Stimulated activated CD8-positive, alpha-beta memory T cell treated with anti-CD3 and anti-CD28 coated beads, Interleukin-2, amount 100 ng/mL, for 48 hours (primary cell): ENCODE data around the gene ATP23.
A peak's percentile ranks its signal among the peaks of the same experiment; 100 is the strongest.

Experiments
- DNase-seq, 2 donors: peaks; one replicate each; pipeline ENCODE4 v3.0.0-alpha.2; 2020; ENCODE audit warnings: low read depth in 2 of 2

The ATP23 gene

DNA sequence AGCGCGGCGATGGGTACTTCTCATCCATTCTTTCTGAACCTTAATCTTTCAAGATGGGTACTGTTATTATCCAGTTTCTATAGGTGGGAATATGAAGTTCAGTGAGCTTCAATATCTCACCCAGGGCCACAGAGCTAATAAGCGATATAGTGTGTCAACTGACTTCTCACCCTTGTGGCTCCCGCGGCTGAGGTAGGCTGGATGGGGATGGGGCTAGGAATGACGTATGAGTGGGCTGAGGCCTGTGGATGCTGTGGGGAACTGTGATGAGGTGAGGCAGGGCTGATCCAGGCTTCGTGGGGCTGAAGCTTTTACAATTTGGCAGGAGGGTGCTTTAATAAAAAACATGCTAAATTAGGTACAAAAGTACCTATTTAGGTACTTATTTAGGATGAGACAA lies 32.9 kb upstream of the ATP23 start:
- DNase-seq: no peak

DNA sequence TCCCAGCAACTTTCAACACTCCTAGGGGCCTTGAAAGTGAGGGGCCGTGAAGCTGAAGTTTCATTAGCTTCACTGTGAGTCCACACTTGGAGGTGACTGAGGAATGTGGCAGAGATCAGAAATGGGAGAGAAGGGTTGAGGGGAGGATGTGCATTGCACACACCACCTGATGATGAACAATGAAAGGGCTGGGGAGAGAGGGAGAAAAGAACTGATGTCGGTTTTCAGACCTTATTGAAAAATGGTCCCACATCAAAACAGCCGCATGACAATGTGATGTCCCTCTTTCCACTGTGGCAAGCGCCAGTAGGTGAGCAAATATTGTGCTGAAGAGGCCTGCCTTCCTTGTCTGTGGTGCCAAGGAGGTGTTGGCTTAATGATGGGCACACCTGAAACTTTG lies 32.3 kb upstream of the ATP23 start:
- DNase-seq: no peak

DNA sequence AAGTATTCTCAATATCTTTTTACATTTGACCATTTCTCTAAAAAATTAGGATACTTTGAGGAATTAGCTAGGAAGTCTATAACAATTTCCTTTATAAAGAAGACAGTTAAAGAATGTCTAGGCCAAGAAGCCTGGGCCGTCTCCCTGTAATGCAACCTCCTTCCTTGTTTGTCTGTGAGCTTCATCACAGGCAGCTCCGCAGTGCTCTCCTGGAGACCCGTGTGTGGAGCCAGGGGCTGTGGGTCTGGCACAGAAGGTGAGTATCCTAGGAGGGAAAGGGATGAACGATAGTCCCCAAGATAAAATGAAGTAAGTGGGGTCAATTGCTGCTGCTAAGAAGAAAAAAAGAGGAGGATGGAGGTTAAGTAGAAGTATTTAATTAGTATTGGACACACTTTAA lies 31.8 kb upstream of the ATP23 start:
- DNase-seq: no peak

DNA sequence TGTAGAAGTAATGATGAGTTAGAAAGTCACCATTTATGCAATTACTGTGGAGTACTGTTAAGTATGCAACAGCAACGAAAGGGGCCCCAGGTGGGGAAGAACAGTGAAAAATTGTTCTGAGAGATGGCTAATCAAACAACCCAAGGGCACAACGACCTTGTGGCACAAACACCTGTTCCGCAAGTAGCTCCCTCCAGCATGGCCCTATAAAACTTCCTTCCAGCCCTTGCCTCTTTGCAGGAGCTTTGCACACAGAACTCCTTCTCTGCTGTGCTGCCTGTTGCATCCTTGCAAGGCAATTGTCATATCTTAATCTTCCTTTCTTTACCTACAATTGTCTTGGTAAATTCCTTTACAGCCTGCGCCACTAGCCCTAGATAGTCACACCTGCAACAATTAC lies 23.2 kb upstream of the ATP23 start:
- no peak for DNase-seq

- DNase-seq: no peak
These were observed 14.3 kb upstream of the ATP23 start for GRCh38 chr12:57927086-57927485.

DNA sequence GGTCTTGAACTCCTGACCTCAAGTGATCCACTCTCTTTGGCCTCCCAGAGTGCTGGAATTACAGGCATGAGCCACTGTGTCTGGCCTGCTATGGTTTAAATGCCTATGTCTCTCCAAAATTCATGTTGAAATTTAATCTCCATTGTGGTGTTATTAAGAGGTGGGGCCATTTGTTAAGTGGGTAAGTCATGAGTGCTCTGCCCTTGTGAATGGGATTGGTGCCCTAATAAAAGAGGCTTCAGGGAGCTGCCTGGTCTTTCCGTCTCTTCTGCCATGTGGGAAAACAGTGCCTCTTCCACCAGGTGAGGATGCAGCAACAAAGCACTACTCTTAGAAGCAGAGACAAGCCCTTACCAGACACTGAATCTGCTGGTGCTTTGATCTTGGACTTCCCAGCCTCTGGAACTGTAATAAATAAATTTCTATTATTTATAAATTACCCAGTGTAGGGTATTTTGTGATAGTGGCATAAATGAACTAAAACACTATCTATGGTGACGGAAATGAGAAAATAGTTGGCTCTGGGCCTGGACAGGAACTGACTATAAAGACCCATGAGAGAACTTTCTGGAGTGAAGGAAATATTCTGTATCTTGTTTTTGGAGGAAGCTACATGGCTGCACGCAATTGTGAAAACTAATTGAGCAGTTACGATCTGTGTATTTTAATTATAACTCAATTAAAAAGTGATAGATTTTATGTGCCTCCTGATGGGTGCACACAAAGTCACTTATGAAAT lies 12.1 kb upstream of the ATP23 start:
- DNase-seq: no peak

- no peak for DNase-seq
These were observed 6.5 kb upstream of the ATP23 start for GRCh38 chr12:57934819-57935218.

- no peak for DNase-seq
These were observed 6.0 kb upstream of the ATP23 start for GRCh38 chr12:57935331-57935730.

GRCh38 chr12:57935839-57936512 lies 5.4 kb upstream of the ATP23 start:
- DNase-seq: peak; percentile 80 to 87

GRCh38 chr12:57936513-57936883 lies 4.9 kb upstream of the ATP23 start:
- no peak for DNase-seq

- DNase-seq: no peak
These were observed 2.1 kb upstream of the ATP23 start for GRCh38 chr12:57939291-57939690.

DNA sequence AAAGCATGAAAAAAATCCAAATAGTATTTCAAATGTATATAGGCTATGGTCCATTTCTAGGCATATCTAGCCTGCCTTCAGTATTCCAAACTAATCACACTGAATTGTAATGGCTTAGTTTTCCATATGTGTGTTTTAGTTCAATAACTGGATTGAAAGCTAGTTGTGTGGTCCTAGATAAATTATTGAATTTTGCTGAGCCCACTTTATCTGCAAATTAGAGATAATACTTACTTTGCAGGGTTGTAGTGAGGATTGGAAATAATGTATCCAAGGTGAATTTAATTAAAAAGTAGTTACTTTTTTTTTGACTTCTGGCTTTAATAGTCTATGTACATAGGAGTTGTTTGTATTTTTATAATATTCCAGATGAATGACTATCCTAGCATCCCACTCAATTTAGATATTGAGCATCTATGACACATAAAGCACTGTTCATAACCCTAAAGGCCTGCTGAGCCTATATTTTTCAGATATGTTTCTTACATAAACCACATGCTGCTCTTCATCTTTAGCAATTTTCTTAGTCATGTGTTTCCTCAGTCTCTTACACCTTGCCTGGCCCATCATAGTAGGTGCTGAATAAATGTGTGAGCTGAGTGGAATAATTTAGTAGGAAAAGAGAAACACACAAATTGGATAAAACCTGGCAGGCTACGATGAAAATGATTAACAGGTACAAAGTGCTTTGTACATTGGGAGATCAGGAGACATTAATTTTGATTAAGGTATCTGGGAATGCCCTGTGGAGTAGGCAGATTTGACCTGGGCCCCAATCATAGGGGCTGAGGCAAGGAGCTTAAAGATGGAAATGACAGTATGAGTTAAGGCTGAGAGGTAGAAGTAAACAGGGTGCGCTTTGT lies 1.1 kb upstream of the ATP23 start:
- DNase-seq: no peak

GRCh38 chr12:57940915-57941164 lies 527 bp upstream of the ATP23 start:
- no peak for DNase-seq

DNA sequence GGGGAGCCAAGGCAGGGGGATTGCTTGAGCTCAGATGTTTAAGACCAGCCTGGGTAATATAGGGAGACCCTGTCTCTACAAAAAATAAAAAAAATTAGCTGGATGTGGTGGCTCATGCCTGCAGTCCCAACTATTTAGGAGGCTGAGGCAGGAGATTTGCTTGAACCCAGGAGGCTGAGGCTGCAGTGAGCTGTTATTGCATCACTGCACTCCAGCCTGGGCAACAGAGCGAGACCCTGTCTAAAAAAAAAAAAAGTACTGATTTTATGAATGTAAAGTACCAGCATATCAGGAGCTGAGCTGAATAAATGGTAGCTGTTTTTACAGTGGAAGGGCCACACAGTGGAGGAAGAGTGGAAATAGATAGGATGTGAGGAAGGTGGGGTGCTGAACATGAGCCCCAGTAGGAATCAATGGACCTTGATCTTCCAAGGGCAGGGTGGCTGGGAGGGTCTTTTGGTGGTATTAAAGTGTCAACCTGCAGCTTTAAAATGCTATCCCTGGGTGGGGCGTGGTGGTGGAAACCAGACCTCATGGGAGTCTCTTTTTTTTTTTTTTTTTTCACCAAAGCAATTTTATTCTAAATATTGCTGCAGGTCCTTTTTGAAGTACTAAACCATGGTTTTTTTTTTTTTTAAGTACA lies 2.2 kb downstream of the ATP23 start:
- no peak for DNase-seq

GRCh38 chr12:57944313-57945023 lies 3.1 kb downstream of the ATP23 start:
- DNase-seq: no peak

DNA sequence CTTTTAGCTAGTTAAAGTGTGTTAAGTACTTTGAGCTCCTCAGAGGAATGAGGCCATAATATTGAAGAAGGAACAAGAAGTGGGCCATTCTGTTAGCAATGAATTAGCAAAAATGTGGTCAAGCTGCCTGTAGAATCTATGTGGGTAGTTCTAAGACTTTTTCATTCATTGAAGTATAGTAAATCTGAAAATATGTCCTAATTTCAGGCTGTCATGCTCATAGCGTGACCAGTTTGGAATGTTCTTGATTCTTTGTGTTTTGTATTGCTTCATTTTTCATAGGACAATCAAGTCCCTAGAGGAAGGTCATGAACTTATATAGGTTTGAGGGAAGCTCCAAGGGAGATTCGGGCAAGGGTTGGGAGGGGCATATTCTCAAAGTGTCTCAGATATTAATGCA lies 11.4 kb downstream of the ATP23 start:
- DNase-seq: no peak

DNA sequence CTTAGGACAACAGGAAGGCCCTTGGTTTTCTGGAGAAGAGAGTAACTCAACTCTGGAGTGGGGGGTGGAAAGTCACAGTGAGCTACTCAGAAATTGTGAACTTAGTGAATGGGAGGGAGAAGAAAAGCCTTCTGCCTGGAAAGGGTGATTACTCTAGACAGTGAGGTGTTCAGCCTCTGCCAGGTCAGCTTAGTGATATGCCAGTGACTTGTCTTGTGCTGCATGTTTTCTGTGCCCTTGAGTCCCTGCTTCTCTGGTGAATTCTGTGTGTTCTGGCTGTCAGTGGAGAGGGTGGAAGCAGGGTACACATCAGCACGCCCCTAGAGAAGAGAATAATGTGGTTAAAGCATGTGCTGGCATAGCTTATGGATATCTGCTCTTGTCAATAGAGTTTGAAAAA lies 13.4 kb downstream of the ATP23 start:
- DNase-seq: no peak

GRCh38 chr12:57958061-57958657 lies 16.8 kb downstream of the ATP23 start:
- DNase-seq: no peak

GRCh38 chr12:57964421-57964820 lies 23.1 kb downstream of the ATP23 start:
- DNase-seq: no peak

DNA sequence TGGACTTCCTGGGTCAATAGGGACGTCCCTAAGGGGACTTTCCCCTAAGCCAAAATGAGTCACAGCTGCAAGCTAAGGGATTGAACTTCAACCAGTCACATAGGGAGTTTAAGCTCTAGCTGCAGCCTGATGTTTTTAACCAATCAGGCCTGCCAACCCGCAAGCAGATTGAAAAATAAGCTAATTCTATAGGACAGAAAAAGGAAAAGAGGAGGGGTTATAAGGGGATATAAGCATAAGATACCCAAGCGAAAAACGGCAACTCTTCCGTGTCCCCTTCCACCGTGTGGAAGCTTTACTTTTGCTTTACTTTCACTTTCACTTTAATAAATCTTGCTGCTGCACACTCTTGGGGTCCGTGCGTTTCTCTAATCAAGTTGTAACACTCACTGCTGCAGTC lies 24.4 kb downstream of the ATP23 start:
- DNase-seq: no peak

GRCh38 chr12:57966536-57966935 lies 25.2 kb downstream of the ATP23 start:
- DNase-seq: no peak
